ENCODE results near the gene GALNS.

Gene GALNS

DNA sequence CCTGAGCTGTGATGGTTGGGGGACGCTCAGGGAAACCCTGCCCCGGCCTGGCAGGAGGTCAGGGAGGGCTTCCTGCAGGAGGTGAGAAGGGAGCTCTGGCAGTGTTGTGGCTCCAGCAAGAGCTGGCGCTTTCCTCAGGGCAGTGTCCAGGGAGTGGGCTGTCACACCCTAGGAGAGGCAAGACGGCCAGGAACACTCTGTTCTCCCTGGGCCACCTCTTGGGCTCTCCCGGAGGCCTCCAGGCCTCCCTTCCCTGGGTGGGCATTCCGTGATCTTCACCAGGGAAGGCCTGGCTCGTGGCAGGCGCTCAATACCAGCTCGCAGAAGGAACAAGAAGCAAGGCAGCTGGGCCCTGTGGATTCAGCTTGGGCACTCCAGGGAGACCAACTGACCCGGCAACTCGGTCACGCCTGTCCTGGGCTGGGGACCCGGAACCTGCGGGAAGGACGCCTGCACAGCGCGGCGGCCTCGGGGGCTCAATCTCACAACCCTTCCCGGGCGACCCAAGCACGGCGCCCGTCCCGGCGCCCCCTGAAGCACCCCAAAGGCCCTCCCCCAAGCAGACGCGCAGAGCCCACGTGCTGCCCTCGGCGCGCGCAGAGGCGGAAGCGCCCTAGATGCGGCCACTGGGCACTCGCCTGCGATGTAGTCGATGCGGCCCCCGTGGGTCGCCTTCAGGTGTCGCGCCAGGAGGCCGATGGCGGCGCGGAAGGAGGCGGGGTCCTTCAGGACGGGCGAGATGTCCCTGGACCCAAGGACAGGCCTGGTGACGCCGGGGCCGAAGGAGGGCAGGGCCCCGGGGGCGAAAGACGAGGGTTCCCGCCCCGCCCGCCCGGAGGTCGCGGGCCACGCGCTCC is 45.6 kb downstream of the GALNS start:
- TF ChIP-seq, protein P1, sequence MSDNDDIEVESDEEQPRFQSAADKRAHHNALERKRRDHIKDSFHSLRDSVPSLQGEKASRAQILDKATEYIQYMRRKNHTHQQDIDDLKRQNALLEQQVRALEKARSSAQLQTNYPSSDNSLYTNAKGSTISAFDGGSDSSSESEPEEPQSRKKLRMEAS (IDR thresholded peaks at IDR 0.05) = peak; percentile 93
- TF ChIP-seq, protein P2, sequence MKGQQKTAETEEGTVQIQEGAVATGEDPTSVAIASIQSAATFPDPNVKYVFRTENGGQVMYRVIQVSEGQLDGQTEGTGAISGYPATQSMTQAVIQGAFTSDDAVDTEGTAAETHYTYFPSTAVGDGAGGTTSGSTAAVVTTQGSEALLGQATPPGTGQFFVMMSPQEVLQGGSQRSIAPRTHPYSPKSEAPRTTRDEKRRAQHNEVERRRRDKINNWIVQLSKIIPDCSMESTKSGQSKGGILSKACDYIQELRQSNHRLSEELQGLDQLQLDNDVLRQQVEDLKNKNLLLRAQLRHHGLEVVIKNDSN (IDR thresholded peaks at IDR 0.05) = peak; percentile 98
- peak; percentile 62; the same call in 1 of the 2 replicates for TF ChIP-seq CREB1 (IDR thresholded peaks at IDR 0.05; ENCODE audit: low read depth)
- TF ChIP-seq TAF1 (IDR thresholded peaks at IDR 0.05; ENCODE audit: low read depth) = peak; percentile 43; the same call in 1 of the 2 replicates
- TF ChIP-seq EGR1 (IDR thresholded peaks at IDR 0.05) = no peak; the same call in 1 of the 2 replicates

DNA sequence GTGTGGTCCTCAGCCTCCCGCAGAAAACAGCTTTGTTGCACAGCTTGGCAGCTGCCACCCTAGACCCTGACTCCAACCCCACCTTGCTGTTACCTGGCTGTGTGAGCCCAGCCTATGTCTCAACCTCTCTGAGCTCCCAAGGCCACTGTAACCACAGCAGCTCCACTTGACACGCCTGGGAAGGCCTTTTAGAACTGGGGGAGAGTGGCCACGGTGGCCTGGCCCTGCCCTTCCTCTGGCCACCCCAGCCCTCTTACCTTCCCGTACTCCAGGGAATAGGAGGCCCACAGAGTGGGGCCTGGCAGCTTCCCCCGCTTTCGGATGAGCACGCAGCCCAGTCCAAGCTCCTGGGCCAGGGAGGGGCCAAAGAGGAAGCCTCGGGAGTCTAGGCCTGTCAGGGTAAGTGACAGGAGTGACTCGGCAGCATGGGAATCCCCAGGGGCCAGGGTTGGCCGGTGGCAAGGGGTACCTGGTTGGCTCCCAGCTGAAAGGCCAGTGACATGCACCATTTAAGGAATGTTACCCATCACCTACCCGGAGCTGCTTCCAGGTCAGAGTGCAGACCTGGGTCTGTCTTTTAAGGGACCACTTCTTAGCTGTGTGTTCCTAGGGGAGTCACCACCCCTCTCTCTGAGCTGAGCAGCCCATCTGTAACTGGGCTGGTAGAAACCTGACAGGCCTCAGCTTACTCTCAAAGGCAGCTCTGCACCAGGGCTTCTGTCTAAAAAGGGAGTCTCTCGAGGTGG is 46.4 kb downstream of the GALNS start:
- TF ChIP-seq TEAD4 (IDR thresholded peaks at IDR 0.05) = no peak

DNA sequence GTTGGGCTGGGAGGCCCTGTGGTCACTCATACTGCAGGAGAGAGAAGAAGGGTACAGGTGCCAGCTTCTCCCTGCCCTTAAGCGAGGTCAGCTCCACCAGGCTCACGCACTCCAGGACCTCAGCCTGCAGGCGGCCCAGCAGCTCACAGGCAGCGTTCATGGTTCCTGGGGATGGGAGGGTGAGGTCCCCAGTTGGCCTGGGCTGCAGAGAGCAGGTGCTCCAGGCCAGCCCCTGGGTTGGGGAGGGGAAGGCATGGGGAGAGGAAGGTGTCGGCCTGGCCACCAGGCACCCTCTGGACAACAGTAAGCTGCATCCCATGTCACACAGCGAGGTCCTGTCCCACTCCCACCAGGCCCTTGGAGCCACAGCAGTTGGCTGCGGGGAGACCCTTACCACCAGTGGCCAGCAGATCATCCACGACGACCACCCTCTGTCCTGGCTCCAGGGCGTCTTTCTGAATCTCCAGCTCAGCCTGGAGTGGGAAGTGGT is 47.0 kb downstream of the GALNS start:
- no peak for TF ChIP-seq CEBPB (IDR thresholded peaks at IDR 0.05)
- no peak for TF ChIP-seq NFIC (IDR thresholded peaks at IDR 0.05)
- no peak for TF ChIP-seq ZBTB7A (IDR thresholded peaks at IDR 0.05; ENCODE audit: low read depth)

DNA sequence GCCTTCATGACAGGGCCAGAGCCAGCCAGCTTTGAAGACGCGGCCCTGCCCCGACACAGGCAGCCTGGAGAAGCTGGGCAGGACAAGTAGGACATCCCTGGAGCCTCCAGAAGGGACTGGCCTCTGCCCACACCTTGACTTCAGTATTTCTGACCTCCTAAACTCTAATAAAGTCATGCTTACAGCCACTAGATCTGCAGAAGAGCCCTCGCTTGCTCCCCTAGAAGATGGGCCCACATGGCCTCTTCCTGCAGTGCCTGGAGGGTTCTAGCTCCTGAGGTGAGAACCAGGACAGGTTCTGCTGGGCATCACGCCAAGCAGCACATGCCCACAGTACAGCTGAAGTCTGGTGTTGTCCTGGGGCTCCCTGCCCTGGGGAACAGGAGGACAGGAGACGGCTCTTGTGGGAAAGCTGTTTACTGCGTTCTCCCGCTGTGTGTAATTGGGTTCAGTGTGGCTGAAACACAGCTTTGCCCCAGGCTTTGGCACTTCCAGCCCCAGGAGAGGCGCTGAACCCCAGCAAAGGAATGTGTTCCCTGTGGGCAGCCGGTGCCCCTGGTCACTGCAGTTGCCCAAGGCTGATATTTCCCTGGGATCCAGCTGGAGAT is 47.6 kb downstream of the GALNS start:
- no peak for TF ChIP-seq ZBTB7A (IDR thresholded peaks at IDR 0.05; ENCODE audit: low read depth)
- TF ChIP-seq NFIC (IDR thresholded peaks at IDR 0.05) = peak; percentile 40

DNA sequence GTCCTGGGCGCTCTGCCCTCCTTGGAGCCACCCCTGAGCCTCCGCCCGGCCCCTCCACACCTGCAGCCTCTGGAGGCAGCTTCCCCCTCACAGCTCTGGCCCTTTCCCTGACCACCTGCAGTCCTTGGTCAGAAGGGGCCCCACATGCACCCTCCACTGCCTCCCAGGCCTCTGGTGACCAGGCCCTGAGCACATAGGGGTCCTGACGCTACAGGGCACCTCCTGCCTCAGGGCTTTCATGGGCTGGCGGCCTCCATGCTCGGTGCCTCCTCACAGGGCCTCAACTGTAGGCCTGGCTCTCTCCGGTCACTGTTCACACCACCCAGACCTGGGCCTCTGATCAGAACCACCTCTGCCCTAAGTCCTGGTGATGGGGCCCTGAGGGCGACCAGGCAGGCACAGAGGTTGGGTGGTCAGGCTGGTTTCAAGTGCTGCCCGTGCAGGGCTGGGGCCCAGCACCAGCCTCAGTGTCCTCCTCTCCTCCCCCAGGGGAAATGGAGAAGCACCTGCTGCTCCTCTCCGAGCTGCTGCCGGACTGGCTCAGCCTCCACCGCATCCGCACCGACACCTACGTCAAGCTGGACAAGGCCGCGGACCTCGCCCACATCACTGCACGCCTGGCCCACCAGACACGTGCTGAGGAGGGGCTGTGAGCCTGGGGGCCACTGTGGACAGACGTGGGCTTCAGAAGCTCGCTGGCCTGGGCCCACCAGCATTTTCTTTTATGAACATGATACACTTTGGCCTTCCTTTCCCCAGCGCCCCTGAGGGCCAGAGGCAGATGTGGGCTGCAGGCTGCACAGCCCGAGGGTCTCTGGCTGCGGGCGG is 48.9 kb downstream of the GALNS start:
- TF ChIP-seq, protein P1 (IDR thresholded peaks at IDR 0.05) = no peak
- TF ChIP-seq, protein P2 (IDR thresholded peaks at IDR 0.05) = no peak
- no peak for TF ChIP-seq CEBPB (IDR thresholded peaks at IDR 0.05)
- TF ChIP-seq, protein P3, sequence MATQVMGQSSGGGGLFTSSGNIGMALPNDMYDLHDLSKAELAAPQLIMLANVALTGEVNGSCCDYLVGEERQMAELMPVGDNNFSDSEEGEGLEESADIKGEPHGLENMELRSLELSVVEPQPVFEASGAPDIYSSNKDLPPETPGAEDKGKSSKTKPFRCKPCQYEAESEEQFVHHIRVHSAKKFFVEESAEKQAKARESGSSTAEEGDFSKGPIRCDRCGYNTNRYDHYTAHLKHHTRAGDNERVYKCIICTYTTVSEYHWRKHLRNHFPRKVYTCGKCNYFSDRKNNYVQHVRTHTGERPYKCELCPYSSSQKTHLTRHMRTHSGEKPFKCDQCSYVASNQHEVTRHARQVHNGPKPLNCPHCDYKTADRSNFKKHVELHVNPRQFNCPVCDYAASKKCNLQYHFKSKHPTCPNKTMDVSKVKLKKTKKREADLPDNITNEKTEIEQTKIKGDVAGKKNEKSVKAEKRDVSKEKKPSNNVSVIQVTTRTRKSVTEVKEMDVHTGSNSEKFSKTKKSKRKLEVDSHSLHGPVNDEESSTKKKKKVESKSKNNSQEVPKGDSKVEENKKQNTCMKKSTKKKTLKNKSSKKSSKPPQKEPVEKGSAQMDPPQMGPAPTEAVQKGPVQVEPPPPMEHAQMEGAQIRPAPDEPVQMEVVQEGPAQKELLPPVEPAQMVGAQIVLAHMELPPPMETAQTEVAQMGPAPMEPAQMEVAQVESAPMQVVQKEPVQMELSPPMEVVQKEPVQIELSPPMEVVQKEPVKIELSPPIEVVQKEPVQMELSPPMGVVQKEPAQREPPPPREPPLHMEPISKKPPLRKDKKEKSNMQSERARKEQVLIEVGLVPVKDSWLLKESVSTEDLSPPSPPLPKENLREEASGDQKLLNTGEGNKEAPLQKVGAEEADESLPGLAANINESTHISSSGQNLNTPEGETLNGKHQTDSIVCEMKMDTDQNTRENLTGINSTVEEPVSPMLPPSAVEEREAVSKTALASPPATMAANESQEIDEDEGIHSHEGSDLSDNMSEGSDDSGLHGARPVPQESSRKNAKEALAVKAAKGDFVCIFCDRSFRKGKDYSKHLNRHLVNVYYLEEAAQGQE (IDR thresholded peaks at IDR 0.05; ENCODE audit: low read depth) = no peak

DNA sequence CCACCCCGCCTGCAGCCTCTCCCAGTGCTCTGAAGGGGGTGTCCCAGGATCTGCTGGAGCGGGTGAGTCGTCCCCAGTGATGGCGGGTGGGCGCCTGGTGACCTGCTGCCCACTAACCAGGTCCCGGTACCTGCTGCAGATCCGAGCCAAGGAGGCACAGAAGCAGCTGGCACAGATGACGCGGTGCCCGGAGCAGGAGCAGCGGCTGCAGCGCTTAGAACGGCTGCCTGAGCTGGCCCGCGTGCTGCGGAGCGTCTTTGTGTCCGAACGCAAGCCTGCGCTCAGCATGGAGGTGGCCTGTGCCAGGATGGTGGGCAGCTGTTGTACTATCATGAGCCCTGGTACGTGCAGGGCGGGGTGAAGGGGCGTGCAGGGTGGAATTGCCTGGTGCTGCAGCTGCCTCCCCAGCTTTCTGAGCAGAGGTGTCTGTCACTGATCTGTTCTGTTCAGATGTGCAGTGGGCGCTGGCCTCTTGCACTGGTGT is 49.6 kb downstream of the GALNS start:
- no peak for TF ChIP-seq CEBPB (IDR thresholded peaks at IDR 0.05)
- no peak for TF ChIP-seq NFIC (IDR thresholded peaks at IDR 0.05)

DNA sequence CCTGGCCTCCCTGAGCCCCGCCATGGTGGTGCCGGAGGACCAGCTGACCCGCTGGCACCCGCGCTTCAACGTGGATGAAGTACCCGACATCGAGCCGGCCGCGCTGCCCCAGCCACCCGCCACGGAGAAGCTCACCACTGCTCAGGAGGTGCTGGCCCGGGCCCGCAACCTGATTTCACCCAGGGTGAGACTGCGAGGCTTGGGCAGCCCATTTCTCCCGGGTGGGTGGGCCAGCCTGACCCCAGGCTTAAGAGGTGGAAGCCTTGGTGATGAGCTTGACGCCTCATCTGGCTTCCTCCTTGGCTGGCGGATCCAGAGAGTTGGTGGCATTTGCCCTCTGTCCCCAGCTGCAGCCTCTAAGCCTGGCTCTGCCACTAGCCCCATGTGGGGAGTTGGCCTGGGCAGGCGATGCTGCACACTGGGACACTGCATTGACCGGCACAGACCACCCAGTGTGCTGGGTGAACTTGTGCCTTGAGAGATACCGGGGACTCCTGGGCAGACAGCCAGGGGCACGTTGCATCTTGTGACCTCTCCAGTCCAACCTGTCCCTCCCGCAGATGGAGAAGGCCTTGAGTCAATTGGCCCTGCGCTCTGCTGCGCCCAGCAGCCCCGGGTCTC is 50.1 kb downstream of the GALNS start:
- TF ChIP-seq, protein P3 (IDR thresholded peaks at IDR 0.05; ENCODE audit: low read depth) = no peak
- no peak for TF ChIP-seq TEAD4 (IDR thresholded peaks at IDR 0.05)
- TF ChIP-seq, protein P2 (IDR thresholded peaks at IDR 0.05) = no peak
- no peak for TF ChIP-seq EGR1 (IDR thresholded peaks at IDR 0.05)
- no peak for TF ChIP-seq TAF1 (IDR thresholded peaks at IDR 0.05; ENCODE audit: low read depth)
- TF ChIP-seq, protein P1 (IDR thresholded peaks at IDR 0.05) = no peak
- no peak for TF ChIP-seq CREB1 (IDR thresholded peaks at IDR 0.05; ENCODE audit: low read depth)
- no peak for TF ChIP-seq EP300 (IDR thresholded peaks at IDR 0.05; ENCODE audit: borderline replicate concordance)
- no peak for TF ChIP-seq YY1 (IDR thresholded peaks at IDR 0.05; ENCODE audit: low read depth)
- no peak for TF ChIP-seq NFIC (IDR thresholded peaks at IDR 0.05)
- TF ChIP-seq FOXM1 (IDR thresholded peaks at IDR 0.05; ENCODE audit: borderline replicate concordance, low read depth) = no peak
- TF ChIP-seq ZBTB7A (IDR thresholded peaks at IDR 0.05; ENCODE audit: low read depth) = no peak
- no peak for TF ChIP-seq RAD21 (IDR thresholded peaks at IDR 0.05; ENCODE audit: low read depth)
- TF ChIP-seq TCF12 (IDR thresholded peaks at IDR 0.05; ENCODE audit: low read depth) = no peak
- no peak for TF ChIP-seq CEBPB (IDR thresholded peaks at IDR 0.05)
